HG02852 (cell line): ENCODE measurements around the gene KPNA5.

ENCODE experiments used
- ATAC-seq: cut with Tn5 transposase; IDR thresholded peaks from one replicate; pipeline ENCODE4 v1.9.1; 2021; ENCODE audit warnings: mild to moderate bottlenecking, moderate library complexity; ENCODE audit not compliant: unreplicated experiment

Gene KPNA5

DNA sequence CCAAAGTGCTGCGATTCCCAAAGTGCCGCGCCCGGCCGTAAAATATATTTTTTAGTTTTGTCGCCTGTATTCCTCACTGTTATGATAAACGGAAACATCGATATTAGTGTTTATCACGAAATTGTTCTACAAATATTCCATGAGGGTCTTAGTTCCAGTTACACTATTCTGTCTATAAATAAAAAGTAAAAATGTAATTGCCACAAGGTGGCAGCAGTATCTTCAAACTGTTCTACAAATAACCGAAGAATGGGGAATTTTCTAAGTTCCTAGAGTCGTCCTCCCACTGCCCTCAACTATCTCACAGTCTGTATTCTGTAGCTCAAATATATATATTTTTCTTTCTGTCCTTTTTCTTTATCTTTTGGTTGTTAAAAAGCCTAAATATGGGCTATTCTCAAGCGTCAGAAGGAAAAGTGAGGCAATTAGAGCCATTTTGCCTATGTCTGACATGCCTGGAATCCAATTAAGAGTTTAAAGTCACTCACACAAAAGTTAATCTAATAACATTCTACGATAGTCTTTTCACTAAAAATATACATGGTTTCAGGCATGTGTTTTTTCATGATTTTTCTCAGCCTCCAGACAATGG, 98.7 kb downstream of the KPNA5 start:
- ATAC-seq, result peak; percentile 69

DNA sequence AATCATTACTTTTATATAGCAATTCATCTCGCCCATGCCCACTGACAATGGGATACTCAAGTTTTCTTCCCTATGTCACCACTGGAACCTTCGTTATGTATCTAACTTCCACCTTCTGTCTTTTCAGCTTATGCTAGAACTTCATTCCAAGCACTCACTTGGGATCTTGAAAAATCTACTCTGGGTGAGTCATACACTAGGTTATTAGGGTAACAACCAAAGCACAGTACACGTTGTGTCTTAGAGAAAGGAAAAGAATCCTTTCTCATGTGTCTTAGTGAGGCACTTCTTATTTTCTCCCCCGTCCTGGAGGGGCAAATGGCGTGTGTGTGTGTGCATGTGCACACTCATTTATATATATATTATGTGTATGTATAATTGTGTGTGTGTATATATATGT, 102.8 kb downstream of the KPNA5 start:
- ATAC-seq, result no peak
